A549 (cell line): ENCODE measurements around the gene LSM11. TPM values are rescaled to one million over a fixed set of nuclear protein-coding genes. Genes with fewer than 3 reads are reported as not detected.

Experiments used
- ATAC-seq, 2 experiments: fragments of 200-7000 bp in 1 of 2; fragments of >200 bp in 1 of 2; cut with Nextera tagmentation in 1 of 2; cut with Tn5 transposase in 1 of 2; 3 replicates each; pipeline versions ENCODE4 v1.8.0 to v1.9.1; 2018 to 2020; ENCODE audit warnings: mild to moderate bottlenecking in 1 of 2, moderate library complexity in 1 of 2
- CTCF ChIA-PET: fragments of 300-600 bp; sonication (Branson Sonifier 250); formaldehyde crosslinking; extraction: SDS; loops from one replicate; lab custom pipeline; 2021; ENCODE audit warnings: antibody characterized with exemption, inconsistent platforms; lab: Yijun Ruan, JAX
- POLR2A ChIA-PET: fragments of 350-600 bp; formaldehyde crosslinking; extraction: SDS; loops from one replicate; lab custom pipeline; 2021; ENCODE audit warnings: antibody characterized with exemption, inconsistent platforms; lab: Yijun Ruan, JAX
- DNase-seq, 2 experiments: peaks; one replicate each; pipeline versions ENCODE4 v3.0.0 to v3.0.0-alpha.2; 2011 to 2016; ENCODE audit warnings: low read depth in 1 of 2, low spot score in 1 of 2
- FAIRE-seq: peaks from 2 replicates; lab custom pipeline; 2011; peaks lifted over from hg19 to GRCh38; lab: Jason Lieb, UNC
- H3K27ac ChIP-seq, 2 experiments: fragments of >200 bp; sonication (Bioruptor Twin); formaldehyde crosslinking; 3 replicates each; pipeline ENCODE4 v1.5.1; 2016 to 2017
- H3K4me1 ChIP-seq: fragments of >200 bp; sonication (Bioruptor Twin); formaldehyde crosslinking; 3 replicates; pipeline ENCODE4 v1.6.1; 2016
- H3K4me2 ChIP-seq: fragments of >200 bp; sonication (Bioruptor Twin); formaldehyde crosslinking; 3 replicates; pipeline ENCODE4 v1.6.1; 2016
- H3K4me3 ChIP-seq: fragments of >200 bp; sonication (Bioruptor Twin); formaldehyde crosslinking; 3 replicates; pipeline ENCODE4 v1.5.1; 2016
- H3K9me3 ChIP-seq: fragments of >200 bp; sonication (Bioruptor Twin); formaldehyde crosslinking; 3 replicates; pipeline ENCODE4 v1.6.1; 2016
- CBX2 ChIP-seq: fragments of 200-600 bp; sonication (generic); IDR thresholded peaks from 2 replicates; pipeline ENCODE4 v1.6.1; 2016; ENCODE audit warnings: low read depth, mild to moderate bottlenecking, borderline replicate concordance
- EHF ChIP-seq: fragments of 250-450 bp; sonication (Bioruptor Pico); IDR thresholded peaks from 2 replicates; pipeline ENCODE4 v1.5.0; 2020; ENCODE audit warnings: mild to moderate bottlenecking
- EHMT2 ChIP-seq: fragments of 200-600 bp; sonication (generic); IDR thresholded peaks from 2 replicates; pipeline ENCODE4 v1.6.1; 2016; ENCODE audit warnings: antibody characterized with exemption, low read depth, mild to moderate bottlenecking, moderate library complexity
- FOSB ChIP-seq: fragments of 250-450 bp; sonication (Bioruptor Pico); IDR thresholded peaks from 2 replicates; pipeline ENCODE4 v1.5.0; 2020; ENCODE audit warnings: mild to moderate bottlenecking, moderate library complexity
- FOSL2 ChIP-seq, 2 experiments: fragments of 450-650 bp in 1 of 2; fragments of >200 bp in 1 of 2; sonication (Bioruptor Twin) in 1 of 2; formaldehyde crosslinking; IDR thresholded peaks; 2 replicates each; pipeline versions ENCODE4 v1.5.0 to v1.6.1; 2016 to 2020; ENCODE audit warnings: mild to moderate bottlenecking in 1 of 2, moderate library complexity in 1 of 2
- GATA3 ChIP-seq: IDR thresholded peaks from 2 replicates; pipeline ENCODE4 v1.6.1; 2012; ENCODE audit warnings: borderline replicate concordance
- JUN ChIP-seq, 2 experiments: fragments of >200 bp; sonication (Bioruptor Twin); formaldehyde crosslinking; IDR thresholded peaks; 2 replicates in 1 of 2; 3 replicates in 1 of 2; pipeline ENCODE4 v1.6.1; 2016 to 2017
- KDM1A ChIP-seq: fragments of 200-600 bp; sonication (generic); IDR thresholded peaks from 2 replicates; pipeline ENCODE4 v1.6.1; 2016; ENCODE audit warnings: low read depth, mild to moderate bottlenecking
- MAFK ChIP-seq: fragments of 450-650 bp; IDR thresholded peaks from 2 replicates; pipeline ENCODE4 v1.6.1; 2014; ENCODE audit not compliant: partially characterized antibody
- POLR2A ChIP-seq: IDR thresholded peaks from 2 replicates; pipeline ENCODE4 v1.6.1; 2012; ENCODE audit warnings: mild to moderate bottlenecking, low read length
- RCOR1 ChIP-seq: fragments of 150-350 bp; IDR thresholded peaks from 2 replicates; pipeline ENCODE4 v1.6.1; 2014; ENCODE audit warnings: antibody characterized with exemption, low read length, low read depth
- SMC3 ChIP-seq: fragments of >200 bp; sonication (Bioruptor Twin); formaldehyde crosslinking; IDR thresholded peaks from 3 replicates; pipeline ENCODE4 v1.6.1; 2018; ENCODE audit warnings: inconsistent platforms
- TP53 ChIP-seq: fragments of 250-450 bp; sonication (Bioruptor Pico); IDR thresholded peaks from 2 replicates; pipeline ENCODE4 v1.5.0; 2021; ENCODE audit warnings: mild to moderate bottlenecking, moderate library complexity
- ZC3H11A ChIP-seq: fragments of 450-650 bp; IDR thresholded peaks from 2 replicates; pipeline ENCODE4 v1.6.1; 2014; ENCODE audit warnings: antibody characterized with exemption, mild to moderate bottlenecking
- ZFP36 ChIP-seq: fragments of 450-650 bp; IDR thresholded peaks from 2 replicates; pipeline ENCODE4 v1.6.1; 2014; ENCODE audit warnings: borderline replicate concordance; ENCODE audit not compliant: partially characterized antibody
- ZNF302 ChIP-seq: fragments of 250-450 bp; sonication (Bioruptor Pico); IDR thresholded peaks from 2 replicates; pipeline ENCODE4 v1.9.0; 2021; ENCODE audit warnings: inconsistent platforms, mild to moderate bottlenecking, moderate library complexity
- WGBS: methylation state at CpG from one replicate; pipeline ENCODE4 v1.1.6; 2017; ENCODE audit errors: missing lambda C conversion rate; 5-methylcytosine and 5-hydroxymethylcytosine counted together
- polyA plus RNA-seq, 4 experiments: library from polyadenylated mRNA; depleted of rRNA in 3 of 4; stranded (reverse); fragments of >200 nt; fragmentation: RNase III in 1 of 4; extraction: RNeasy Plus Mini Kit Qiagen cat#74134 plus additional on column Dnase treatment in 1 of 4; gene quantifications; 2 replicates in 3 of 4; 3 replicates in 1 of 4; pipeline ENCODE4 v1.2.3, GENCODE V29; 2011 to 2017
- TF ChIP-seq, protein P1 (sequence below): fragments of 450-650 bp; IDR thresholded peaks from 2 replicates; pipeline ENCODE4 v1.6.1; 2014; ENCODE audit warnings: antibody characterized with exemption
- TF ChIP-seq, protein P2 (sequence below): IDR thresholded peaks from 2 replicates; pipeline ENCODE4 v1.6.1; 2012
- TF ChIP-seq, protein P3 (sequence below): fragments of 150-350 bp; IDR thresholded peaks from 2 replicates; pipeline ENCODE4 v1.6.1; 2014; ENCODE audit warnings: low read depth, mild to moderate bottlenecking, low read length

The LSM11 gene
- polyA plus RNA-seq, 2 of the 4 experiments (the other 2 are of a cell fraction) = 2.9 to 4.1 TPM

DNA sequence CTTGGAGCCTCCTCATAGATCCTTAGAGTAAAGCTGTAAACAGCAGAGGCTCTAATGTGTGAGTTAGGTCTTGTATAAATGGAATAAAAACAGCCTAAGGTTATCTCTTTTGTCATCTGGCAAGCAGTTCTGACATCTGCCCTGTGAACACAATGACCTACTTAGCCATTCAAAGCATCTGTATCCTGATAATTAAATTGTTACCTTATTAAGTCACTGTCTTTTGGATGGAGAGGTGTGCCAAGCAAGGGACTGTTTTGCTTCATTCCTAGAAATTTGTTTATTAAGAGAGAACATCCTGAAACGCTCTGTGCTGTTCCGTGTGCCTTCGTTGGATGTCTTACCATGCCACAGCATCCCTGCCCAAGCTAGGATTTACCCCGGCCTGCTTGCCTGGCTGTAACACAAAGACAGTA, 1.5 kb downstream of the LSM11 start:
- Histone ChIP-seq H3K4me3 (peak overlapping the region; percentile 100; the same call in 1 of the 3 replicates), H3K4me2 (peak overlapping the region; percentile 81), H3K4me1 (peaks cover 15% of the 10 kb centered on the region), H3K27ac (no peak overlapping the region), H3K9me3 (no peaks in the 10 kb centered on the region)
- no peak for FAIRE-seq
- WGBS = 90% methylated on average over 4 of the region's 4 CpGs
- no peak for ATAC-seq
- DNase-seq = no peak
- no peak for TF ChIP-seq TP53
- TF ChIP-seq RCOR1 = no peak
- no peak for TF ChIP-seq EHMT2
- POLR2A ChIA-PET = no interaction called here
- CTCF ChIA-PET = interaction anchor here (0.8 to 10.1 kb wide), 6 partner anchors 8 to 421 kb away, joined by 3 to 78 read pairs (median 25); partner anchors contain the start of gene C5orf52

DNA sequence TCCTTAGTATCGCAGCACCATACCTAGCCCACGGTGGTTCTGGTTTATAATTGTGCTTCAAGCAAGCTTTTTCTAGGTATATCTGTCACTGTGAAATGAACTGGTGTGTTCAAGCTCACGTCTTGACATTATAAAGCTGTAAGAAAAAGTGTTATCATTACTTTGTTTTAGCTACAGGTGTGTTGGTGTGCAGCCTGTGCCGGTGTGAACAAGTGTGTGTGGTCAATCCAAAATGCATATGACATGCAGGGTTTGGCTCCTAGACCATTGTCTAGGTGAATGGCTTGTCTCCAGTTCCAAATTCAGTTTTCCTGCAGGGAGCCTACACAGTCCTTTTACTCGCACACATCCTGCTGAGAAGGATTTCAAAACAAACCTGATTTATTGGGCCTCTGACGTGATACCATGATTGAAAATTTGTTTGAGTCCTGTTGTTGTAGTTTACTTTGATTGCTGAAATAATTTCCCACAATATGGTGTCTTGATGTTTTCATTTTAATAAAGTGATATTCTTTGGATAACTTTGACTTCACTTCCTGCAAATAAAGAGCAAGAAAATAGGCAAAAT, 3.7 kb downstream of the LSM11 start:
- CTCF ChIA-PET = interaction anchor here (1.0 to 10.1 kb wide), 4 partner anchors 13 to 419 kb away, joined by 3 to 78 read pairs (median 4); no protein-coding TSS in a partner anchor
- Histone ChIP-seq H3K4me1 (peaks cover 19% of the 10 kb centered on the region), H3K4me3 (no peak overlapping the region), H3K4me2 (no peak overlapping the region), H3K9me3 (no peaks in the 10 kb centered on the region)
- 88% methylated on average over 6 of the region's 6 CpGs for WGBS
- ATAC-seq = no peak
- no peak for TF ChIP-seq FOSL2 (IDR thresholded peaks at IDR 0.05)
- TF ChIP-seq FOSL2 (CRISPR knock-in tag; IDR thresholded peaks at IDR 0.05) = no peak
- TF ChIP-seq POLR2A = no peak
- no peak for TF ChIP-seq EHMT2
- TF ChIP-seq EHF = no peak
- TF ChIP-seq, protein P1, sequence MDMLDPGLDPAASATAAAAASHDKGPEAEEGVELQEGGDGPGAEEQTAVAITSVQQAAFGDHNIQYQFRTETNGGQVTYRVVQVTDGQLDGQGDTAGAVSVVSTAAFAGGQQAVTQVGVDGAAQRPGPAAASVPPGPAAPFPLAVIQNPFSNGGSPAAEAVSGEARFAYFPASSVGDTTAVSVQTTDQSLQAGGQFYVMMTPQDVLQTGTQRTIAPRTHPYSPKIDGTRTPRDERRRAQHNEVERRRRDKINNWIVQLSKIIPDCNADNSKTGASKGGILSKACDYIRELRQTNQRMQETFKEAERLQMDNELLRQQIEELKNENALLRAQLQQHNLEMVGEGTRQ = no peak
- TF ChIP-seq, all 56 proteins: peak for 0
- FAIRE-seq (no peak), DNase-seq (no peak)
- H3K27ac ChIP-seq = no peak overlapping the region
- POLR2A ChIA-PET = no interaction called here

DNA sequence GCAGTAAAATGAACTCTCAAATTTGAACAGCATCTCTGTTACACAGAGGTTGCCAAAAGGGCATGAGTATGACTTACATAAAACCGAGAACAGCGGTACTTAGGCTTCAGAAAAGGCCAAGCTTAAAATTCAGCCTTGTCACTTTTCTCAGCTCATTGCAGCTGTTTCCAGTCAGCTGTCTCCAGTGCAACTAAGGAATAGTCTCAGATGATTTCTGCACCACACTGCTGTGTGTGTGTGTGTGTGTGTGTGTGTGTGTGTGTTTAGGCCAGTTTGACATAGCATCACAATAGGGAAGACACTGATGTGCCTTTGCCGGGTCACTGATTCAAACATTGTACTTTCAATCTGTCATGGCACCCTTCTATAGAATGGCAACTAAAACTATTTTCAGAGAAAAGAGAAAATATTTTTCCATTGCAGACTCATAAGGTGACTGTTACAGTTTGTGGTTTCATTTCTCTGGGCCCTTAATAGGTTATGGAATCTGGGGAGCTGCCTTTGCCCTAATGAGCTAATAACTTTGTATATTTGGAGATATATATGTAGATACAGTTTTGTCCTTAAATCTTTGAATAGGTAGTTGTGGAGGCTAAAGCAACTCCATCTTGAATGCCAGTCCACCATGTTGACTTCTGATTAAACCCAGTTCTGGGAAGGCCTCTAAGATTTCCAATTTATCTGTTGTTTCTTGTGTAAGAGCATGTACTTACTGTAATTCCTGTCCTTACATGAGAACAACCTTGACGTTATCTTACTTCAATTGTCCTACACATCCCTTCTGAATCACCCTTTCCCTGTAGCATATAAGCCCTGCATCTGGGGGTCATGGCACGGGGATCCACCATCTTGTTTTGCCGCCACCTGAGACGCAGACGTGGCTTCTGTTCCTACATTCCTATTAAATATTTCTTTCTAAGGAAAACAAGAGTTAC, 4.5 kb downstream of the LSM11 start:
- TF ChIP-seq MAFK (no peak), ZNF302 (no peak), ZC3H11A (no peak), KDM1A (no peak), CBX2 (no peak), FOSL2 (IDR thresholded peaks at IDR 0.05) (no peak), FOSL2 (CRISPR knock-in tag; IDR thresholded peaks at IDR 0.05) (no peak), JUN (IDR thresholded peaks at IDR 0.05) (no peak), ZFP36 (no peak), SMC3 (no peak), GATA3 (no peak), FOSB (no peak)
- TF ChIP-seq, protein P2, sequence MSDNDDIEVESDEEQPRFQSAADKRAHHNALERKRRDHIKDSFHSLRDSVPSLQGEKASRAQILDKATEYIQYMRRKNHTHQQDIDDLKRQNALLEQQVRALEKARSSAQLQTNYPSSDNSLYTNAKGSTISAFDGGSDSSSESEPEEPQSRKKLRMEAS = no peak
- TF ChIP-seq, protein P3, sequence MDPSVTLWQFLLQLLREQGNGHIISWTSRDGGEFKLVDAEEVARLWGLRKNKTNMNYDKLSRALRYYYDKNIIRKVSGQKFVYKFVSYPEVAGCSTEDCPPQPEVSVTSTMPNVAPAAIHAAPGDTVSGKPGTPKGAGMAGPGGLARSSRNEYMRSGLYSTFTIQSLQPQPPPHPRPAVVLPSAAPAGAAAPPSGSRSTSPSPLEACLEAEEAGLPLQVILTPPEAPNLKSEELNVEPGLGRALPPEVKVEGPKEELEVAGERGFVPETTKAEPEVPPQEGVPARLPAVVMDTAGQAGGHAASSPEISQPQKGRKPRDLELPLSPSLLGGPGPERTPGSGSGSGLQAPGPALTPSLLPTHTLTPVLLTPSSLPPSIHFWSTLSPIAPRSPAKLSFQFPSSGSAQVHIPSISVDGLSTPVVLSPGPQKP = no peak
- Histone ChIP-seq H3K9me3 (no peaks in the 10 kb centered on the region), H3K4me1 (peaks cover 17% of the 10 kb centered on the region), H3K4me2 (no peak overlapping the region), H3K4me3 (no peak overlapping the region), H3K27ac (no peak overlapping the region)
- no peak for DNase-seq
- ATAC-seq = no peak
- CTCF ChIA-PET = interaction anchor here (0.5 to 10.1 kb wide), 4 partner anchors 13 to 182 kb away, joined by 3 to 78 read pairs (median 4); no protein-coding TSS in a partner anchor
- FAIRE-seq = no peak
- 92% methylated on average over 8 of the region's 8 CpGs for WGBS
- POLR2A ChIA-PET = no interaction called here
